RKO (cell line): ENCODE data around the gene LYSET.
"Not testable (repeated sequence)": the region's sequence is repeated elsewhere in the genome, so short reads cannot be mapped to it uniquely, and the experiment has no call there.

Experiments
- DNase-seq: peaks from one replicate; pipeline ENCODE4 v3.0.0-alpha.2; 2016; ENCODE audit warnings: low spot score

Gene LYSET

GRCh38 chr14:93223565-93223964 is 38.4 kb downstream of the LYSET start:
- DNase-seq = no peak

DNA sequence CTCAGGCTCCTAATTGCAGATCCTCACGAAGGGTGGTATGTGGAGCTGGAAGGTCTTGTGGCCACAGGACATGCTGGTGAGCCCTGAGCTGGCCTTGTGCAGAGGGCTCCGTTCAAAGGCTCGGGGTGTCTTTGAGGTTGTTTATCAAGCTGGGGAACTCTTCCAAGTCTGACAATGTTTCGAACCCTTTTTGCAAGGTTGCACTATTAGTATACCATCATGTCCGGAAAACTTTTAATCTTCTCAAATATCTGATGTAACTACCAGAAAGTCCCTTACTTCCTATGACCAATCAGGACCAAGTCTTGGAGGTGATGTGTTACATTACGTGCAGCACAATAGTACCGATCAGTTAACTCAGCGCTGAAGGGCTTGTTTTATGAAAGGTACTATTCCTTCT is 43.4 kb downstream of the LYSET start:
- no peak for DNase-seq

DNA sequence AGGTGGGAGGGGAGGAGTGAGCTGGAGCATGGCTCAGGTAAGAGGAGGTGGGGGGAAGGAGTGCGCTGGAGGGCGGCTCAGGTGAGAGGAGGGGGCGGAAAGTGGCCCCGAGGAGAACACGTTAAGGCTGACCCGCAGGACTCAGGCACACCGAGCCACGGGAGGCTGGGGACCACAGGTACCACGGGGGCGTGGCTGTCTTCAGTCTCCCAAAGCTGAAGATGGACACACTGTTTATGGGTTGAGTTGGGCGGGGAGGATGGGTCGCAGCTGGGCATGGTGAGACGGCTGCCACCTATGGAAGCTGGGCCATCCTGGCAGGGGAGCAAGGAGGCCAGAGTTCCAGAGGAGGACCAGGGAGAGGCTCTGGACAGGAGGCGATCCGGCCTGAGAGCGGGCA is 45.4 kb downstream of the LYSET start:
- DNase-seq = no peak

DNA sequence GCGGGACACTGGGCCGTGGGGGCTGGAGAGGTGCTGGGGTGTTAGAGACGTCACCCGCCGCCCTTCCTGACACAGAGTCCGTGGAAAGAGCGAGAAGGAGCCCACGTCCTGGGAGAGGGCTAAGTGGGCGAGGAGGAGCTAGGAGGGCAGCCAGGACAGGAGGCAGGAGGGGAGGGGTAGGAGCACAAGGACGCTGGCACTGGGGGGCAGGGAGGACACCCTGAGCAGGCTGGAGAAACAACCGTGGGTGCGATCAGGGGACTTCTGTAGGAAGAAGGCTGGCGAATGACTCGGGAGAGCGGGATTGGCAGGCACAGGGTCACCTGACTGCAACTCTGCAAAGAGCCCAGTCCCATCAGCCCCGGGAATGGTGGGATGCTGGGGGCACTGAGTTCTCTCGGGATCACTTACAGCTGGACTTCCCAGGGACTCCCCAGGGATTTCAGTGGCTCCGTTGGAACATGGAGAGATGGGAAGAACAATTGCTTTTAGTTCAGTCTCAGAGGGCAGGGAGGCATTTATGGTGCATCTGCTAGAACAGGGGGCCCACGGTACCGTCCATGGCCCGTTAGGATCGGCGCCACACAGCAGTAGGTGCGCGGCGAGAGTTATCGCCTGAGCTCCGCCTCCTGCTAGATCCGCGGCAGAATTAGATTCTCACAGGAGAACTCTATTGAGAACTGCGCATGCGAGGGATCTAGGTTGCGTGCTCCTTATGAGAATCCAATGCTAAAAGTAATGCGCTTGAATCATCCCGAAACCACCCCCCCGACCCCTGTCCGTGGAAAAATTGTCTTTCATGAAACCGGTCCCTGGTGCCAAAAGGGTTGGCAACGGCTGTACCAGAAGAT is 46.2 kb downstream of the LYSET start:
- DNase-seq = no peak

- no peak for DNase-seq
Observed at GRCh38 chr14:93232159-93232558, 47.0 kb downstream of the LYSET start.

DNA sequence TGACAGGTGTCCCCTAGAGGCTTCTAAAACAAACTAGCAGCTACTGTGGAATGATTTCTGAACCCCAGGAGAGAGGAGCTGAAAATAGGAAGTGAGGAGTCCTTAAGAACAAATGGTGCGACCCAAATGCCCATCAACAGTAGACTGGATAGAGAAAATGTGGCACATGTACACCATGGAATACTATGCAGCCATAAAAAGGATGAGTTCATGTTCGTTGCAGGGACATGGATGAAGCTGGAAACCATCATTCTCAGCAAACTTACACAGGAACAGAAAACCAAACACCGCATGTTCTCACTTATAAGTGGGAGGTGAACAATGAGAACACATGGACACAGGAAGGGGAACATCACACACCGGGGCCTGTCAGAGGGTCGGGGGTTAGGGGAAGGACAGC is 48.0 kb downstream of the LYSET start:
- not testable (repeated sequence) for DNase-seq

DNA sequence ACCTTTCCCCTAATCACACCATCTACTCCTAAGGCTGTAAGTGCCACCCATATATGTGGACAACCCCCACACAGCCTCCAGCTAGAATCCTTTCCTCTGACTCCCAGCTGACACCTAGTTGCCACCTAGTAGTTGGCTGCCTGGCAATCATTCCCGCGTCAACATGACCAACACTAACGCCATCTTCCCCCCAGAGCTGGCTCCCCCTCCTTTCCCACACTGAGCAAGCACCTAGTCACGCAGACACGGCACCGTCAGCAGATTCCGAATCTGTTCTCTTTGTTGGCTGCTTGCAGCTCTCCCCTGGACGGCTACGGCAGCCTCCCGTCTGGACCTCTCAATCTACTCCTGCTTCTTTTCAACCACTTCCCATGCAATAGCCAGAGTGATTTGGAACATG is 49.7 kb downstream of the LYSET start:
- peak; percentile 96 for DNase-seq
